T47D (cell line): ENCODE results near the gene GPR62.
A peak's percentile ranks its signal among the peaks of the same experiment; 100 is the strongest.

Experiments
- DNase-seq, 2 experiments: peaks; one replicate each; pipeline versions ENCODE4 v3.0.0 to v3.0.0-alpha.2; 2011 to 2012; ENCODE audit warnings: low read depth in 1 of 2, low spot score in 1 of 2
- JUND ChIP-seq: IDR thresholded peaks from 2 replicates; pipeline ENCODE4 v1.6.1; 2012; ENCODE audit warnings: low read depth
- in situ Hi-C: cut with HindIII; loops from 2 replicates; pipeline ENCODE4 v1.10.0; 2016; ENCODE audit warnings: low sequenced_read_pairs, low pct_unique_long_range_greater_than_20kb

GPR62 gene

GRCh38 chr3:51941798-51942602, 13.2 kb upstream of the GPR62 start, which contains the start of the genes PARP3 and RRP9:
PARP3 (plus strand) TSS chr3:51942363; CDS start chr3:51943356, 993 bp downstream.
RRP9 (minus strand) TSS chr3:51941904; CDS start chr3:51941867, 37 bp downstream.
- in situ Hi-C loops = no loop called here
- DNase-seq = peak; percentile 98 to 99
- TF ChIP-seq JUND = no peak

- in situ Hi-C loops = no loop called here
- DNase-seq = peak; percentile 52 to 56
- TF ChIP-seq JUND = no peak
These were observed 12.4 kb upstream of the GPR62 start for GRCh38 chr3:51942603-51943450.

GRCh38 chr3:51943451-51944391, 11.5 kb upstream of the GPR62 start:
- in situ Hi-C loops = no loop called here
- DNase-seq = no peak
- no peak for TF ChIP-seq JUND

GRCh38 chr3:51944451-51945021, 10.6 kb upstream of the GPR62 start:
- no peak for DNase-seq
- in situ Hi-C loops = no loop called here
- no peak for TF ChIP-seq JUND

GRCh38 chr3:51945031-51945840, 9.9 kb upstream of the GPR62 start:
- DNase-seq = no peak
- TF ChIP-seq JUND = no peak
- in situ Hi-C loops = no loop called here

- no peak for TF ChIP-seq JUND
- DNase-seq = no peak
- in situ Hi-C loops = no loop called here
These were observed 9.1 kb upstream of the GPR62 start for GRCh38 chr3:51945926-51946705.

GRCh38 chr3:51946796-51947195, 8.4 kb upstream of the GPR62 start:
- in situ Hi-C loops = no loop called here
- DNase-seq = no peak
- TF ChIP-seq JUND = no peak

- in situ Hi-C loops = no loop called here
- DNase-seq = no peak
- TF ChIP-seq JUND = no peak
These were observed 7.8 kb upstream of the GPR62 start for GRCh38 chr3:51947215-51947900.

GRCh38 chr3:51948016-51948580, 7.1 kb upstream of the GPR62 start:
- TF ChIP-seq JUND = no peak
- DNase-seq = no peak
- in situ Hi-C loops = no loop called here

GRCh38 chr3:51949121-51949520, 6.1 kb upstream of the GPR62 start:
- no peak for TF ChIP-seq JUND
- DNase-seq = no peak
- in situ Hi-C loops = no loop called here
